Hematopoietic multipotent progenitor cell treated with erythropoietin and hydrocortisone succinate and interleukin-3 and kit ligand, for 4 days (in vitro differentiated cells): ENCODE data around the gene GPR149.

Source experiments
- DNase-seq: peaks from one replicate; pipeline ENCODE4 v3.0.0-alpha.2; 2015

The GPR149 gene

GRCh38 chr3:154345422-154346122, 84.4 kb downstream of the GPR149 start:
- DNase-seq = no peak

- no peak for DNase-seq
Measured at GRCh38 chr3:154338570-154338969, 91.4 kb downstream of the GPR149 start.

DNA sequence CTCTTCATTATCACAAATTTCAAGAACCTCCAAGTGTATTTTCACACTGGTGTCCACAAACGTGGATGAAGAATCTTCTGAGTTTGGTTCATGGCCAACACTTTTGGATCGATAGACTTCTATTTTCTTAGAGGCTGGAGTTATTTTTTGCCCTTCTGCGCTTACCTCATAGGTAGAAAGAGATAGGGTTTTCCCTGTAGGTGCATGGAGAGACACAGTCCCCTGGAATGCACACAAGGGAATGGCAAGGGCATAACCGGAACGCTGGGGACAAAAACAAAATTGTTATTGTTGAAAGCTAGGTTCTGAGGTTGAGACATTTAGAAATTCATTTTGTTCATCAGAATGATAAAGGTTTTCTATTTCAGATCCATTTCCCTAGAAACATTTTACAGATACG, 92.0 kb downstream of the GPR149 start:
- no peak for DNase-seq

DNA sequence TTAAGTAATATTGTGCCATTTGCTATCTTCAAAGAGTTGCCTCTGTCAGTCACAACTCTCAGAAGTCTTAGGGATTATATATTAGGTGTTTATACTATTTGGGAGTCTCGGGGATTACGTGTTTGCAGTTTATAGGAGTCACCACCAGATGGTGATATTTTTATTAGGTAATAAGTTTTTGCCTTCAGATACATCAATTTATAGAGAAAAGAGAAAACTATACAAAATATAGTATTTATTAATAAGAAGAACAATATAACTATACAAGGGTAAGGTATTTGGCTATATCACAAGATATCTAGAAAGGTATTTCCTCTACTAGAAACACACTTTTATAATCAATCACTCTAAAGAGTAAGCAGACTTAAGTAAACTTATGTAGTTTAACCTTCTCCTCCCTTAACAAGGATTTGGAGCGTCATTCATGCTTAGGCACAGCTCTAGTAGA, 95.0 kb downstream of the GPR149 start:
- DNase-seq = peak; percentile 73

DNA sequence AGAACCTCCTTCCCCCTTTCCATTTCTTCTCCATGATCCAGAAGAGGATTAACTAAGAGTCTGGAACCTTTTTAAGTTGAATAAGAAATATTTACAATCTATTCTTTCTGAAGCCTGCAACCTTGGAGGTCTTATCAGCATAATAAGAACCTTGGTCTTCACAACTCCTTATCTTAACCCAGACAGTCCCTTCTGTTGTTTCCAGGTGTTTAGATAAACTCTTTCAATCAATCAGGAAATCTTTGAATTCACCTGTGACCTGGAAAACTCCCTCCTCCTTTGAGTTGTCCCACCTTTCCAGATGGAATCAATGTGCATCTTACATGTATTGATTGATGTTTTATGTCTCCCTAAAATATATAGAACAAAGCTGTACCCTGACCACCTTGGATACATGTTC, 102.1 kb downstream of the GPR149 start:
- no peak for DNase-seq

DNA sequence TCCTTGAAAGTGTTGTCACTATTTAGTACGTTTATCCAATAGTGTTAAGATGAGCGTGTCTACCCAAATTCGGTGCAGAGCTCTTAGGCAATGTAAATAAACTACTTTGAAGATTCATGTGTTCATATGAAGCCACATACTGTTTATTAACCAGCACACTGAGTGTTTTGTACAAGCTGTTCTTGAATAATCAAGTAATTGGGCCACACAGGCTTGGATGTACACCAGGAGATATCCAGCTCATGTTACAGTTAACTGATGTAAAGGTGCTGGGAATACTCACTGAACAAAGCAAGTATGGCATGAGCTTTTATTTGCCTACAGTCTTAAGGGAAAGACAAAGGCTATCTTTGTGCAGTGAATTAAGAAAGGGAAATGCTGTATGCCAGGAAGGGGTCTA, 105.1 kb downstream of the GPR149 start:
- no peak for DNase-seq

DNA sequence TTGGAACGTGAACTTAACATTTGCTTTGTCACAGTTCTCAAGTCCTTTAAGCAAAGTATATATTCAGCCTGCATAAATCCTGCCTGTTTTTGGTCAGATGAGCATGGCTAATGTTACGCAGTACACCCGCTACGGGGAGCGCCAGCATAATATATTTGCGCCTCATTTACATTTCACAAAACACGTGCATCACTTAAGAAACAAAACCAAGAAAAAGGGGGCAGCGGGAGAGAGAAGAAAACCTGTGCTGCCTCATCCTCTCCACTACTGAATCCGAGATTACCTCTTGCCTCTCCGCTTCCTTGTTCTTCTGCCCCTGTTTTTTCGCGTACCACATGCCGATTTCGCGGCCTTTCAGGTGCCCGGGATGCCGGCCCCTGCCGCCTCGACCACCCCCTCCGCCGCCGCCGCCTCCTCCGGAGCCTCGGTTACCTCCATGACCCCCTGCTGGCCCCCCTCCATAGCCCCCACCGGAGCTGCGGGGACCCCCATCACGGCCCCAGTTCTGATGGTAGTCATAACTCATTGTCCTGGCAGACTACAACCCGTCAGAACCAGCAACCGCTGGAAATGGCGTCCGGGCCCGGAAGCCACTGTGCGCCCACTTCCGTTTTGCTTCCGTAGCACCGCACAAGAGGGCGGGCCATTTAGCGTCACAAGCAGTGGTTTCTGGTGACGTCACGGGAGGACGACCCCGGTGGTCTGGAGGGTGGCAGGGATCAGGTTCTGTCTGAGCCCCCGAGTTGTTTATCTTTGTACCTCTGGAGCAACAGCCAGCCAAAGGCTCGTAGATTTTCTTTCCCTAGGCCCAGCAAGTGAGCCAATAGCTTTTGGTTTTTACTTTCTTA, 105.9 kb downstream of the GPR149 start, which contains the start of gene DHX36:
Gene DHX36 (minus strand): TSS at position 597 of the 848 bp plus-strand sequence. CDS start 71 bp downstream, at position 526.
- DNase-seq = peak; percentile 97

GRCh38 chr3:154316974-154317767, 112.8 kb downstream of the GPR149 start:
- DNase-seq = no peak

DNA sequence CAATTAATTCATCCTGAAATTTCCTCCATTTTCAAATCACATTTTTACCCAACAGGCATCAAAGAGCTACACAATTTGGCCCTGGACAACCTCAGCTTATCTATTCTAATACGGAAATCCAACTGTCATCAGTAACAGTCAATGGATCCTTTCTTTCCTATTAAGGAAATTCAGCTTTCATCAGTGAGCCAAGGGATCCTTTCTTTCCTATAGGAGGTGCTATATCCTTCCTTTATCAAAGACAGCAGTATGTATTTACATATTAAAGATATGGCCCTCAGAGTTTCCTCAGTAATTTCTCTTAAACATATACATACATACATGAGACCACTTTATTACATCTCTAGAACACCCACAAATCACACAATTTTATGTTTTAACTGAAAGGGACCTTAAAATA, 115.8 kb downstream of the GPR149 start:
- no peak for DNase-seq

GRCh38 chr3:154310840-154311239, 119.2 kb downstream of the GPR149 start:
- no peak for DNase-seq

DNA sequence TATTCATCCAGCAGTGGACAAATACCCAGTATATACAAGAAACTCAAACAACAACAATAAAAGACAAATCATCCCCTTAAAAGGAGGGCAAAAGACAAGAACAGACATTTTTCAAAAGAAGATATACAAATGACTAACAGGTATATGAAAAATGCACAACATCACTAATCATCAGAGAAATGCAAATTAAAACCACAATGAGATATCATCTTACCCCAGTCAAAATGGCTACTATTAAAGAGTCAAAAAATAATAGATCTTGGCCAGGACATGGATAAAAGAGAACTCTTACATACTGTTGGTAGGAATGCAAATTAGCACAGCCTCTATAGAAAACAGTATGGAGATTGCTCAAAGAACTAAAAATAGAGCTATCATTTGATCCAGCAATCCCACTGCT, 122.6 kb downstream of the GPR149 start:
- no peak for DNase-seq

GRCh38 chr3:154304936-154305335, 125.1 kb downstream of the GPR149 start:
- DNase-seq = no peak

- DNase-seq = no peak
Measured at GRCh38 chr3:154304116-154304786, 125.7 kb downstream of the GPR149 start.

GRCh38 chr3:154301561-154301960, 128.4 kb downstream of the GPR149 start:
- peak; percentile 12 for DNase-seq

DNA sequence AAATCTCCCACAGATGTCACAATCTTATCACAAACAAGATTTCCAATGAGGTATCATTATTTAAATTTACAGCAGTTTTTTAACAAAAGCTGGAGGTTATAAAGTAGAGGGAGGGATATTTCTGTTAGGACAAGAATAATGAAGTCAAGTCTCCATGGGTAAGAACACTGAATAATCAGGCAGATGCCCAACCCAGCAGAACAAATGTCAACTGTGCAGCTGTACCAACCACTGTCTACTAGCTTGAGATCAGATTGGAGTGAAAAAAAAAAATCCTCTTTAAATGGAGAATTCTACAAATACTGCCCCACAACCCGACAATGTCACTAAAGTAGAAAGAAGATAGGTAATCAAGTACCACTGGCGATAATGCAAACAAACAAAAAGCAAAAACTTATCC, 136.0 kb downstream of the GPR149 start:
- DNase-seq = no peak

- DNase-seq = no peak
Measured at GRCh38 chr3:154290187-154290586, 139.8 kb downstream of the GPR149 start.
